OCI-LY1 (cell line): Measurements from ENCODE around the gene APBA1.
"Not testable (repeated sequence)": the region's sequence is repeated elsewhere in the genome, so short reads cannot be mapped to it uniquely, and the experiment has no call there.

Source experiments
- CTCF ChIP-seq: fragments of 200-600 bp; sonication (generic), shearing (Covaris generic); IDR thresholded peaks from 2 replicates; pipeline ENCODE4 v1.5.1; 2017; ENCODE audit warnings: mild to moderate bottlenecking, antibody characterized with exemption, low read length, moderate library complexity, mixed read lengths
- EZH2 ChIP-seq: fragments of 200-600 bp; sonication (generic), shearing (Covaris generic); IDR thresholded peaks from 2 replicates; pipeline ENCODE4 v1.8.0; 2017; ENCODE audit warnings: borderline replicate concordance, mixed run types, mild to moderate bottlenecking, antibody characterized with exemption, low read length, moderate library complexity, mixed read lengths

DNA sequence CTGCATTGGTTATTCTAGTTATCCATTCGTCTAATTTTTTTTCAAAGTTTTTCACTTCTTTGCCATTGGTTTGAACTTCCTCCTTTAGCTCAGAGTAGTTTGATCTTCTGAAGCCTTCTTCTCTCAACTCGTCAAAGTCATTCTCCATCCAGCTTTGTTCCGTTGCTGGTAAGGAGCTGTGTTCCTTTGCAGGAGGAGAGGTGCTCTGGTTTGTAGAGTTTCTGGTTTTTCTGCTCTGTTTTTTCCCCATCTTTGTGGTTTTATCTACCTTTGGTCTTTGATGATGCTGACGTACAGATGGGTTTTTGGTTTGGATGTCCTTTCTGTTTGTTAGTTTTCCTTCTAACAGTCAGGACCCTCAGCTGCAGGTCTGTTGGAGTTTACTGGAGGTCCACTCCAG, 232.5 kb downstream of the APBA1 start:
- TF ChIP-seq CTCF, EZH2: not testable (repeated sequence)
